ENCODE data around the gene SPATS2L.

SPATS2L gene

GRCh38 chr2:200442471-200442870 lies 136.0 kb downstream of the SPATS2L start:
- DNase-seq (ENCODE audit: low read depth in 2 of 2): no peak

GRCh38 chr2:200443376-200443775 lies 136.9 kb downstream of the SPATS2L start:
- DNase-seq (ENCODE audit: low read depth in 2 of 2): no peak

- DNase-seq (ENCODE audit: low read depth in 2 of 2): no peak
These were observed 137.4 kb downstream of the SPATS2L start for GRCh38 chr2:200443916-200444315.

DNA sequence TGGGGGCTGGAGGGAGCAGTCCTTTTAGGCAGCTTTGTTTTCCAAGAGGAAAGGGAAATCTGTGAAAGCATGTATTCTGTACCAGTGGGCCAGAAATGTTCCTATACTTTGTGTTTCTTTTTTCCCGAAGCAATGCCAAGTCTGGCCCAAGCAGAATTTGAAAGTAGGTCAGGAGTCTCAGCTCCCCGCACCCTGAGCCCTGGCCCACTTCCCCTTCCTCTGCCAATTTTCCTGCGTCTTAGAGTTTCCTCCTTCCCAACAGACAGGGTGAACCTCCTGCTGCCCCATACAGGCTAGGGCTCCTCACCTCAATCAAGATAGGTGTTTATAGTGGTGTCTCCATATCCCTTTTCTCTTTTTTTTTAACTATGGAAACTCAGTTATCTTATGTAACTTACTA lies 138.0 kb downstream of the SPATS2L start:
- DNase-seq (ENCODE audit: low read depth in 2 of 2): no peak

DNA sequence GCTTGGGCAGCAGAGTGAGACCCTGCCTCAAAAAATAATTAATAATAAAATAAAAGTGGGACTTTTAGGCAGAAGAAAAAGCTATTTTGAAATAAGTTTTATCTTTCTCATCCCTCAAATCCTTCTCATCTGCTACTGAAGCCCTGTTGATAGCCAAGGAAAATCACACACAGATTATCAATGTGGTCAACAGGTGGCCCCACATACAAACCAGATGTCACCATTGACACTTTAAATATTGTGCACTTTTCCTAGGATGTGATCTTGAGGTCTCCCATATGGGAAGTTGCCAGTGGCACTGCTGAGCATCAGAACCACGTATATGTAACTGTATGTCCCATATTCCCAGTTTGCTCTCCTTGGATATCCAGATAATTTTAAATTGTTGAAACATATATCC lies 138.8 kb downstream of the SPATS2L start:
- DNase-seq (ENCODE audit: low read depth in 2 of 2): no peak

DNA sequence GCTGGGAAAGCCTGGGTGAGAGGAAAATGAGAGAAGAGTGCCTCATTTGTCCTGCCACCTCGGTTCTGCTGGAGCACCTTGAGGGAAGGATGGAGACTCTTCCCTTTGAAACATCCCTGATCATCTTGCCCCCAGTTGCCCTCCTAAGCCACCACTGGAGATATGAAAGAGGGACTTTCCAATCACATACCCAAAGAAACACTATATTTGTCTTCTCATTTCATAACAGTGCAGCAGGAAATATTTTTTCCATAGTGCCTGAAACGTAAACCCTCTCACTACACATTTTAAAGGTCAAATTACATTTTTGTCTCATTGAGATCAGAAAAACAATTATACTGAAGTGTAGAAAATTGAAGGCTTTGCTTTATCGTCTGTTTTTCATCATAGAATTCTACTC lies 140.1 kb downstream of the SPATS2L start:
- DNase-seq (ENCODE audit: low read depth in 2 of 2): no peak

DNA sequence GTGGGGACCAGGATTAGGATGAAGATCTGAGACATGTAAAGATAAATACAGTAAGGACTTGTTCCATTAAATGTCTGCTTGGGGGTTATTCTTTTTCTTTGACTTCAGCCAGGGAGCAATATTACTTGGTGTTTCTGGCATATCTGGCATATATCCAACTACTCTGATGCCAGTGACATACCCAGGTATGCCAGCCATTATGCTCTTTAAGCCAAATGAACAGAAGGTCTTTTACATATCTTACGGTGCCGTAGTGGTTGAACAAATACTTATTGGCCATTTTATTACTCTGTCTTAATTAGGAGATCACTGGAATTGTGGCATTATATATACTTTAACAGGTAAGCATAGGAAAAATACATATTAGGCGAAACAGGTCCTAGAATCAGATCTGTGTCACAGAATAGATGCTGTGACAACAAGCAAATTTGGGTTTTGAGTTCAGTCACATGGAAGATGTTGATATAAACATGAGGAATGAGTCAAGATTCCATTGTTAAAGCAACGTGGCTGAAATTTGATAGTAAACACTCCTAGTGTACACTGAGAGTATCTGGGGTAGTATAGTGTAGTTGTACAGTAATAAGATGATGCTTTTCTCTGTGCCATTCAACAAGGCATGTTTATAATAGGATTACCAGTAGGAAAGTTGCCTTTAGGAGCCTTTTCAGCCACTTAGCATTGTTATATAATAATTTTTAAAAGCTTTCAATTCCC lies 140.8 kb downstream of the SPATS2L start:
- no peak for DNase-seq (ENCODE audit: low read depth in 2 of 2)

- DNase-seq (ENCODE audit: low read depth in 2 of 2): no peak
These were observed 142.0 kb downstream of the SPATS2L start for GRCh38 chr2:200448455-200448854.

- no peak for DNase-seq (ENCODE audit: low read depth in 2 of 2)
These were observed 142.7 kb downstream of the SPATS2L start for GRCh38 chr2:200449149-200449548.

- no peak for DNase-seq (ENCODE audit: low read depth in 2 of 2)
These were observed 143.8 kb downstream of the SPATS2L start for GRCh38 chr2:200450288-200450687.

GRCh38 chr2:200451511-200451910 lies 145.0 kb downstream of the SPATS2L start:
- DNase-seq (ENCODE audit: low read depth in 2 of 2): no peak

DNA sequence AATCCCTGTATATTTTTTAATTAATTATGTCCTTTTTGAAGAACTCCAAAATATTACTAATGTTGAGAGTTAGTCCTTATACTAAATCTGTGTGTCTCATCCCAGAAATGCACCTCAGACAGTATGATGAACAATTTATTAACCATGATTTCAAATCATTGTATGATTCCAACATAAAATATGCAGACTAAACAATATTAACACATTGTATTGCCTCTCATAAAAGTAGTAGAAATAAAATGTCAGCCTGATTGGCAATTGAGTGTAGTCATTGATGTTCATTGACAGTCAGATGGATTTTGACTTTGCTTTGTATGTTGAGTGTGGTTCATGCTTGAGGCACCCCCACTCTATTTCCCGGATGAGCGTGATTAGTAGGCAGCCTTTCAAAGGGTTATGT lies 145.9 kb downstream of the SPATS2L start:
- no peak for DNase-seq (ENCODE audit: low read depth in 2 of 2)

- no peak for DNase-seq (ENCODE audit: low read depth in 2 of 2)
These were observed 146.8 kb downstream of the SPATS2L start for GRCh38 chr2:200453142-200453852.

- no peak for DNase-seq (ENCODE audit: low read depth in 2 of 2)
These were observed 147.5 kb downstream of the SPATS2L start for GRCh38 chr2:200453853-200454534.

- no peak for DNase-seq (ENCODE audit: low read depth in 2 of 2)
These were observed 148.7 kb downstream of the SPATS2L start for GRCh38 chr2:200454927-200455801.

- no peak for DNase-seq (ENCODE audit: low read depth in 2 of 2)
These were observed 149.5 kb downstream of the SPATS2L start for GRCh38 chr2:200455958-200456421.

DNA sequence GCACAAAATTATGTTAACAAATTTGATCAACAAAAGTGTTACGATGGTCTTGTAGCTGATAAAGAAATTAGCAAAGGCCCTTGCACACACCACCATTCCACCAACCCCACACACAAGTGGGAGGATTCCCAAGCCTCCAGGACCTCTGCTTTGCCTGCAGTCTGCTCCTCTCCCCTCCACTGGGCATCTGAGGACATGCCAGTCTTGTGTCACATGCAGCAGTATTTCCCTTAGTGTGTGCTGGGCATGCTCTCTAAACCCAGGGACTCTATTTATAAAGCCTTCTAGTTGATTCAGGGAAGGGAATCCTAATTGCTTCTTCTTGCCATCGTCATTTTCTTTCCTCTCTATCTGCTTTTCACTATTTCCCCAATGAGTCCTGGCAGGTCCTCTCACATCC lies 150.1 kb downstream of the SPATS2L start:
- DNase-seq (ENCODE audit: low read depth in 2 of 2): no peak

DNA sequence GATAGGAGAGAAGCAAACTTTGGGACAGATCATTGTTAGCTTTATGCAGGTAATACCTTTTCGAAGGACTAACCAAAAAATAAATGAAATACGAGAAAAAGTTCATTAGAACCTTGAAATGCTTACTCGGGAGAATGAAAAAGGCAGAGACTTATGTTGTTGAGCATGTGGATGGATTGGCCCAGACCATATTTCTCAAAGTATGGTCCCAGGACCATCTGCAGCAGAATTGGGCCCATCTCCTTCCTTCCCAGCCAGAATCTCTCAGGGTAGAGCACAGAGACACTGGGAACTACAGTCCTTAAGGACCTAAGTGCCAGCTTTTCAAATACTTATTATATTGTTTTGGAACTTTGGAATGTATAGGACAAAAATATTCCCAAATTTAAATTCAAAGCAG lies 152.6 kb downstream of the SPATS2L start:
- DNase-seq (ENCODE audit: low read depth in 2 of 2): no peak

DNA sequence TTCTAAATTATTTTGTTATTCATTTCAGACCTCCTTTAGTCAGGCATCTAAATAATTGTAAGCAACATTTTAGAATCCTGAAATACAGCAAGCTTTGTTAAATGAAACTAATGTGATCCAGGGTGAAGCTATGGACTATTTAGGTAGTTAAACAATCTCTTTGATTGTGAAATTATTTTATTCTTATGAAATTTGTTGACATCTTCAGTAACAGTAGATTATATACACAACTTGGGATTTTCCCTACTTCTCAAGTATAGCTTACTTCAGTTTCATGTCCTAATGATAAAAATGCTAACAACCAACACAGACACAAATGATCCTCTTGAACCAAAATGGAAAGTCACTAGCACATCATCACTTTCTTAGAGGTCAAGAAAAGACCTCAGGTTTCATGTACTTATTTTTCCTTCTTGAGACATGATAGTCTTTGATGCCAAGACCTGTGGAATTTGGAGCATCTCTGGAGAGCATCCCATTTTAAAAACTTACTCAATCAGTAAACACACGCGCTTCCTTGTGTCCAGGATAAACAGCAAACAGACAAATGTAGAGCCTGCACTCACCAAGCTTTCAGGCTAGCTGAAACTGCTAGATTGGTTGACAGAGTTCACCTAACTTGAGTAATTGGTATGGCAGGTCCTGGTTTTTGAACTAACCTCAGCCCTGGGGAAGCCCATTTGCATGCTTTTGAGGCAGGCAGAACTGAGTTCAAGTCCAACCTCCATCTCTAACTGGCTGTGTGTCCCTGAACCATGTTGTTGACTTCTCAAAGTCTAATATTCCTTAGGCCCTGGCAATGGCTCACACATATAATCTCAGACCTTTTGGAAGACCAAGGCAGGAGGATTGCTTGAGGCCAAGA lies 155.6 kb downstream of the SPATS2L start:
- DNase-seq (ENCODE audit: low read depth in 2 of 2): no peak

DNA sequence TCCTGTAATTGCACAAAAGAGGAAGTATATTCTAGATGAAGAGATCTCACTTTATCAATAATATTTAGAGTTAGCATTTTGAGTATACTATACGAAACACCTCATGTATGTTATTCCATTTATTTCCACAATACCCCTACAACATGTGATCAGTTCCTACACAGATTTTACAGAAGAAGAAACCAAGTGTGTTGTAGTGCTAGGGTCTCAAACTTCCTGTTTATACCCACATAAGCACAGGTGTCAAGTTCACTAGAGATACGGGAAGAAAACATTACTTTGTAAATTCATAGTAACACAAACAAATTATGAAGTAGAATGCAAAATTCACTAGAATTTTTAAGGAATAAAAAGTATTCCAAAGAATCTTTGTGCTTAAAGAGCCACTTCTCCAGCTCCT lies 157.0 kb downstream of the SPATS2L start:
- no peak for DNase-seq (ENCODE audit: low read depth in 2 of 2)
